ENCODE measurements around the gene TMA7. TPM values are rescaled to one million over a fixed set of nuclear protein-coding genes. Genes with fewer than 3 reads are reported as not detected.
"Not testable (repeated sequence)": the region's sequence is repeated elsewhere in the genome, so short reads cannot be mapped to it uniquely, and the experiment has no call there.

Gene TMA7
- total RNA-seq, 1 donor from 2014 or later, result 218 TPM

DNA sequence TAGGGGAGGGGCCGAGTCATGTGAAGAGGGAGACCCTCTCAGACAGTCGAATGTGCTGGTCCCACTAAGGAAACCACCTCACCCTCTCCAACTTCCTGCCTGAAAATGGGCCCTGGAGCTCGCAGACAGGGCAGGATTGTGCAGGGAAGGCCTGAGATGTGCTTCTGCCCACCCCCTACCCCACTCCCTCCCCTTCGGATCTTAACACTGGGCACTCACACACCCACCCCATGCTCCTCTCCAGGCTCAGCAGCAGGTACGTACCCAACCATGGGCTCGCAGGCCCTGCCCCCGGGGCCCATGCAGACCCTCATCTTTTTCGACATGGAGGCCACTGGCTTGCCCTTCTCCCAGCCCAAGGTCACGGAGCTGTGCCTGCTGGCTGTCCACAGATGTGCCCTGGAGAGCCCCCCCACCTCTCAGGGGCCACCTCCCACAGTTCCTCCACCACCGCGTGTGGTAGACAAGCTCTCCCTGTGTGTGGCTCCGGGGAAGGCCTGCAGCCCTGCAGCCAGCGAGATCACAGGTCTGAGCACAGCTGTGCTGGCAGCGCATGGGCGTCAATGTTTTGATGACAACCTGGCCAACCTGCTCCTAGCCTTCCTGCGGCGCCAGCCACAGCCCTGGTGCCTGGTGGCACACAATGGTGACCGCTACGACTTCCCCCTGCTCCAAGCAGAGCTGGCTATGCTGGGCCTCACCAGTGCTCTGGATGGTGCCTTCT is 26.5 kb downstream of the TMA7 start:
- intact Hi-C loops (cut with micrococcal nuclease), result loop anchor here (1.0 kb wide), 7 partner anchors 13 to 92 kb away; partner anchors contain the start of genes ATRIP, CCDC51 and TMA7

DNA sequence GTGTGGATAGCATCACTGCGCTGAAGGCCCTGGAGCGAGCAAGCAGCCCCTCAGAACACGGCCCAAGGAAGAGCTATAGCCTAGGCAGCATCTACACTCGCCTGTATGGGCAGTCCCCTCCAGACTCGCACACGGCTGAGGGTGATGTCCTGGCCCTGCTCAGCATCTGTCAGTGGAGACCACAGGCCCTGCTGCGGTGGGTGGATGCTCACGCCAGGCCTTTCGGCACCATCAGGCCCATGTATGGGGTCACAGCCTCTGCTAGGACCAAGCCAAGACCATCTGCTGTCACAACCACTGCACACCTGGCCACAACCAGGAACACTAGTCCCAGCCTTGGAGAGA is 27.0 kb downstream of the TMA7 start:
- intact Hi-C loops (cut with micrococcal nuclease), result no loop called here

DNA sequence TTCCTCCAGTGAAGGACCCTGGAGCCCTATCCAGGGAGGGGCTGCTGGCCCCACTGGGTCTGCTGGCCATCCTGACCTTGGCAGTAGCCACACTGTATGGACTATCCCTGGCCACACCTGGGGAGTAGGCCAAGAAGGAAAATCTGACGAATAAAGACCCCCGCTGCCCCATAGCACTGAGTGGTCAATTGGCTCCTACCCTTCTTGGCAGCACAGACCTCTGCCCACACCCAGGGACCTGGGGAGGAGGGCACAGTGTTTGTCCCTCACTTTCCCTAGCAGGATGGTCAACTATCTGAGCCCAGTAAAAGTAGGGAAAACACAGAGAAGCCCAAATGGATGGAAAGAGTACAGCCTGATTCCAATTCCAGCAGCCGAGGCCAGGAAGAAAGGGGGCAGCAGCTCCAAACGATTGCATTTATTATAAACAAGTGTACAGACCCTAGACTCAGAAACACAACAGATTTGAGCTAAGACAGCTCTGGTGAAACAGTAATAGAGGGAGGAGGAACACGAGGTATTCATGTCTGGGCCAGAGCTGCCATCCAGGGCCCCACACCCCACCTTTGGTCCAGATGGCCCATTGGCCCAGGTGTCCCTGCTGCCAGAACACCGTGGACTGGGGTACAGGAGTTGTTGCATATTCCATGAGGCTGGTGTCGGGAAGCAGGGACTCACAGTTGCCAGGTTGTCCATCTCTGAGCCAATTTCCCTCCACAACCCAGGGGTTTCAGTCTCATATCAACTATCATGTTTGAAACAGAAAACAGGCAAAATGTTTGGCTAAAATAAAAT is 27.6 kb downstream of the TMA7 start:
- intact Hi-C loops (cut with micrococcal nuclease), result no loop called here

DNA sequence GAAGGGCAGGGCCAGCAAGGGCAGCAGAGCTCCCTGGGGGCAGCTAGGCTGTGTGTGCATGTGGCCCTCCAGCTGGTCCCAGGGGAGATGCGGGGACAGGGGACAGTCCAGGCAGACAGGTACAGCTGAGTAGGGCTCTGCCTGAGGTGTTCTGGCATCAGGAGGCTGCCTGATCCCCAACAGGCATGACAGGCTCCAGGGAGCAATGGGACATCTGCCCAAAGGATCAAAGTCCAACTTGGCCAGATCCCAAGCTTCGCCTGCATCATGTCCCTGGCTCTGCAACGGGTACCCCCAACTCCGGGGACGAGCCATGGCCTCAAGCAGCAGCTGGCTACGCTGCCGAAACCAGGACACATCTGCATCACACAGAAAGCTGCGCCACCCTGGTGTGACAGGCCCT is 28.3 kb downstream of the TMA7 start:
- intact Hi-C loops (cut with micrococcal nuclease), result no loop called here

DNA sequence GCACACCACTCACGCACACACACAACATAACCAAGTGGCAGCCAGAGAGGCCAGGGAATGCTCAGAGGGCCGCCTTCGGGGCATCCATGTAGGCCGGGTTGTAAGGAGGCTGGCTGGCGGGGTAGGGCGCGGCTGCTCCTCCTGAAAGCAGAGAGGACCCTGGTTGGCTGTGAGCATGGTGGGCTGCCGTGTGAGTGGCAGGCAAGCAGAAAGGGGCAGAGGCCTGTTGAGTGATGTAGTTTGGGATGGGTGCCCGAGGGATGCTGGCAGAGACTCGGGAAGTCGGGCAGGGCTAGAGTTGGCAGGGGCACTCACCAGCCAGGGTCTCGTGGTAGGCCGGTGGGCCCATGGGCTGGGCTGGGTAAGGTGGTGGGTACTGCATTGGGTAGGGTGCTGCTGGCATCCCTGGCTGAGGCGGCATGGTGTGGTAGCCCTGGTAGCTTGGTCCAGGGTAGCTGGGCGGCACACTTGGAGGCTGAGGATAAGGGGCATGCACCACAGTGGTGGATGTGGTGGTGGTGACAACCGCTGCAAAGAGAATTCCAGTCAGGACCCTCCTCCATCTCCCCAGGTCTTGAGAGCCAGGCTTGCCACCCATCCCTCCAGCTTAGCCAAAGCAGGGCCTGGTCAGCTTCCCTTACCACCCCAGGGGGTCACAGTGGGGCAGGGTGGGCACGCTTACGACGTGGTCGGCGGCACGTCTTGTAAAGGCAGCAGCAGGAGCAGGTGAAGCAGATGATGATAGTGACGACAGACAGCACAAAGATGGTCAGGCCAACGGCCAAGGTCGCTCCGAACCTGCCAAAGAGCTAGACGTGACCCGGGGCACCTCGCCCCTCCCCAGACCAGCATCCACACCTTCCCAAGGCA is 29.2 kb downstream of the TMA7 start:
- intact Hi-C loops (cut with micrococcal nuclease), result no loop called here

DNA sequence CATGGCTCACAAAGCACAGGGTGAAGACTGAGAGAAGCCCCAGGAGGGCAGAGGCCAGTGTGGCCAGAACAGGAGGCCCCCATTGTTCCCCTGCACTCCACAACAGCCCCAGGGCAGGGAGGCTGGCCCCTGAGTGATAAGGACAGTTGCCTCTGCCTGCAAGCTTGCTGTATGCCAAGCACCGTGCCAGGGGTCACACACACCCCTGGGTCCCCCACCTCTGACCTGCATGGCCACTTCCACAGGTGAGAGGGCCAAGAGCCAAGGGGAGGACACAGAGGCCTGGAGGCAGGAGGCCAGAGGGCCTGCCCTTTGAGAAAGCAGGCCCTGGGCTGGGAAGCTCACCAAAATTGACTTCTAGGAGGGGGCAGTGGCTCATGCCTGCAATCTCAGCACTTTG is 30.2 kb downstream of the TMA7 start:
- intact Hi-C loops (cut with micrococcal nuclease), result loop anchor here (10.0 kb wide), 2 partner anchors 165 to 535 kb away; partner anchors contain the start of genes SLC26A6 and WDR6

DNA sequence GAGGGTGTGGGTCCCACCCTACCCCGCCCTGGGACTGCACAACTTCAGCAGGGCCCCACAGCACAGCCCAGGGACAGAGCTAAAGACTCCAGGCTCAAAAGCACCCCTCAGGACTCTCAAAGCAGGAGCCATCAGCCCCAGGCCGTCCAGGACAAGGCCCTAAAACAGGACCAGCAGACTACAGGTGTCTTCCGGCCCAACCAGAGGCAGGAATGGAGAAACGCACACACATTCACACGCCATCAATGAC is 32.5 kb downstream of the TMA7 start:
- intact Hi-C loops (cut with micrococcal nuclease), result loop anchor here (10.0 kb wide), 2 partner anchors 162 to 532 kb away; partner anchors contain the start of genes SLC26A6 and WDR6

DNA sequence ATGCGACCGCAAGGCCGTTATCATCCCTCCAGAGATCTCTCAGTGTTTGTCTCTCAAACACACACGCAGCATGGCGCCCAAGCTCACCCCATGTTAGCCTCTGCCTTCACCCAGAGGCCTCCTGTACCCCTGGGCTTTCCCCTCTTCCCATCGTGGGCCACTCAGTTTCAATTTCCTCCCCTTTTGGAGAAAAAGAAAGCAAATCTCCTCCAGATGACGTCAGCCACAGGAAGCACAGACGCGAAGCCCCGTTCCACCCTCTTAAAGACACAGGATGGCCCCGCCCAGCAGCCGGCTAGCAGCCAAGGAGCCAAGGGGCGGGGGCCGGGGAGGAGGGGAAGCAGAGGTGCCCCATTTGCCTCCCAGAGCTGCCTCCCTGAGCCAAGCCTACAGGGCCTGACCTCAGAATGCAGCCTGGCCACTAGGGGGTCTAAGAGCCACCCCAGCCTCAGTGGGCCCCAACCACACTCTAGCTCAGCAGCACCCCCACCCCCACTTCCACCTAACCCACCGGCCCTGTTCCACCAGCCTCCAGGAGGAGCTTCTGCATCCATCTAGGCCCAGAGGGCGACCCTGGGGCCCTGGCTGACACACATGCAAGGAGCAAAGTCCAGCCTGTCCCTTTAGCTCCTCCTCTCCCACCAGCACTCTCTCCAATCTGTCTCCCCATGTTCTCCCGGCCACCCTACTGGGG is 33.0 kb downstream of the TMA7 start:
- intact Hi-C loops (cut with micrococcal nuclease), result loop anchor here (1.0 to 10.0 kb wide), 8 partner anchors 8 to 532 kb away; partner anchors contain the start of genes ATRIP, CCDC51, SLC26A6 and TMA7

DNA sequence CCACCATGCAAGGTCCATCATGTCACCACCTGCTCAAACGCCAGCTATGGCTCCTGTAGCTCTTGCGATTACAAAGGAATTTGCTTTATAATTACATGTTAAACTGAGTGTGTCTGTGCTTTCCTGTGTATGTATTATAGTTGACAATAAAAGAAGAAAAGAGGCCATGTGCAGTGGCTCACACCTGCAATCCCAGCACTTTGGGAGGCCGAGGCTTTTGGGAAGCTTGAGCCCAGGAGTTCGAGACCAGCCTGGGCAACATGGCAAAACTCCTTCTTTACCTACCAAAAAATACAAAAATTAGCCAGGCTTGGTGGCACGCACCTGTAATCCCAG is 33.5 kb downstream of the TMA7 start:
- intact Hi-C loops (cut with micrococcal nuclease), result loop anchor here (1.0 to 10.0 kb wide), 8 partner anchors 8 to 531 kb away; partner anchors contain the start of genes ATRIP, CCDC51, SLC26A6 and TMA7

DNA sequence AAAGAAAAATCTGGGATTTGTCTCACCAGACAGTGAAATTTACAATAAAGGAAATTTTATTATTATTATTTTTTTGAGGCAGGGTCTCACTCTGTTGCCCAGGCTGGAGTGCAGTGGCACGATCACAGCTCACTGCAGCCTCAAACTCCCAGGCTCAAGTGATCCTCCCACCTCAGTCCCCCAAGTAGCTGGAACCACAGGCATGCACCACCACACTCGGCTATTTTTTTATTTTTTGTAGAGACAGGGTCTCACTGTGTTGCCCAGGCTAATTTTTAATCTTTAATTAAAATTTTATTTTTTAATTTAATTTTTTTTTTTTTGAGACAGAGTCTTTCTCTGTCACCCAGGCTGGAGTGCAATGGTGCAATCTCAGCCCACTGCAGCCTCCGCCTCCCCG is 34.0 kb downstream of the TMA7 start:
- intact Hi-C loops (cut with micrococcal nuclease), result loop anchor here (10.0 kb wide), 2 partner anchors 161 to 531 kb away; partner anchors contain the start of genes SLC26A6 and WDR6

DNA sequence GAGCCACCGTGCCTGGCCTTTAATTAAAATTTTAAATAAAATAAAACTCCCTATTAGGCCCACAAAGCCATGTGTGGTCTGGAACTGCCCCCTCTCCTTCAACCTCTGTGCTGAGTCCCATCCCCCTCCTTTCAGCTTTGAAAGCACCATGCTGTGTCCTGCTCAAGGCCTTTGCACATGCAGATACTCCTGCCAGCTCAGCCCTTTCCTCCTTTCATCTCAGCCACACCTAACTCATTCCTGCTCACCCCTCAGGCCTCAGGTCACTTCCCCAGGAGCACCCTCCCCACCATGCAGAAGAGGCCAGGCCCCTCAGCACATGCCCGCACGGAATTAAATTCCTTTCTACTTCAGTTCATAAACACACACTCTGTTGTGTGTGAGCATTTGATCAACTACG is 34.6 kb downstream of the TMA7 start:
- intact Hi-C loops (cut with micrococcal nuclease), result loop anchor here (10.0 kb wide), 2 partner anchors 160 to 530 kb away; partner anchors contain the start of genes SLC26A6 and WDR6

DNA sequence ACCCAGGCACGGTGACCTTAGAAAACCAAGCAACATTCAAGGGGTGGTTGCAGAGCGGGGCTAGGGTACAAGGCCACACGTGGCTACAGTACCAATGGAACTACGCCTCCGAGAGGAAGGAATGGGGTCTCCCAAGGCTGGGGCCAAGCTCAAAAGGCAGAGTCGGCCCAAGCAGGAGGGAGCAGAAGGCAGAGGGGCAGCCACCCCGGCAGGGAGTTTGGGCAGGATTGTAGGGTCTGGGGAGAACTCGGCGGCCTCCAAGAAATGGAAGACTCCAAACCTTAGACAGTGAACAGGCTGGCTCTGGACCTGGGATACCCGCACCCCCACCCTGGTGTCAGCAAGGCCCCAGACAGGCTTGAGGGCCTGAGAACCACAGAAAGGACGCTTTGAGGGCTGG is 35.1 kb downstream of the TMA7 start:
- intact Hi-C loops (cut with micrococcal nuclease), result loop anchor here (10.0 kb wide), 2 partner anchors 160 to 530 kb away; partner anchors contain the start of genes SLC26A6 and WDR6

DNA sequence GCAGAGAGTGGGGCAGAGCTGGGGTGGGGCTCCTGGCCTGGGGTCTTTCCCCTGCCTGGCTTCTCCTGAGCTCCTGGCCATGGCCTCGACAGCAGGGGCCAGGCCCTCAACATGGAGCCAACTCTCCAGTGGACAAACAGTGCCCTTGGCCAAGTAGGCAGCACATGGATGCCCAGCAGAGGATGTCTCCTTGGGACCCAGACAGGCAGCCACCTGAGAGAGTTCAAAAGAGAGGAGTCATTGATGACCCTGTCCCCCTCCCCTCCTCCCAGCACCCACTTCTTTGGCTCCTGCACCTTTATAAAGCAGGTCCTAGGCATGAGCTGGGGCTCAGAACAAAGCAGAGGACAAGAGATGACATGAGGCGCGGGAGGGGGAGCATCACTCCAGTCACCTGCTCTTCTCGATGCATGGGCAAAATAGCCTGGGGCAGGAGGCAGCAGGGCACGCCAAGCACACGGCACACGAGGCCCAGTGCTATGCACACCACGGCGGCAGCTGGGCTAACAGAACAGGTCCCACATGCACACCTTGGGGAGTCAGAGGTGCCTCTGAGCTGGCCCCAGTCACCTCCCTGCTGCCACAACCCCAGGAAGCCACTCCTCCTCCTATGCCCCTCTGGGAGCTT is 36.5 kb downstream of the TMA7 start:
- intact Hi-C loops (cut with micrococcal nuclease), result loop anchor here (10.0 kb wide), 2 partner anchors 158 to 528 kb away; partner anchors contain the start of genes SLC26A6 and WDR6

DNA sequence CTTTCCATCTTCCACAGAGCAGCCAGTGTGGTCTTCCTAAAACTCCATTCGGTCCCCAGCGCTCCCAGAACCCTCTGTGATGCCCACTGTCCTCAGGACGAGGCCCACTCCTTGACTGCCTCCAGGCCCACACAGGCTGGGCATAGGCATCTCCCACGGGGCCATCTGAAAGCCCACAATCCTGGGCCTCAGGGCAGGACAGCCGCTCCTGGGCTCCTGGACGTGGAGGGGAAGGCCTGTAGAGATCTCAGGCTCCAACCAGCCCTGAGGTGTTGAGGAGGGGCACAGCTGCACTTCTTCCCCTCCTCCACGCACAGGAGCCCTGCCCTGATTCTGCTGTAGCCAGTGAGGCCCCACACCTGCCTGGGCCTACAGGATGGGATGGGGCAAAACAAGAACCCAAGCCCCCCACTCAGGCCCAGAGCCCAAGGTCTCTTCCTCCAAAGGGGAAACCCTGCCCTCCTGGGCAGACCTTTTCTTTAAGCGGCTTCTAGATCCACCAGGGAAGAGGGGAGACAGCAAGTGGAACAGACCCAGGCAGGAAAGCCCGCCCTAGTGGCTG is 38.0 kb downstream of the TMA7 start:
- intact Hi-C loops (cut with micrococcal nuclease), result loop anchor here (10.0 kb wide), 2 partner anchors 157 to 527 kb away; partner anchors contain the start of genes SLC26A6 and WDR6

DNA sequence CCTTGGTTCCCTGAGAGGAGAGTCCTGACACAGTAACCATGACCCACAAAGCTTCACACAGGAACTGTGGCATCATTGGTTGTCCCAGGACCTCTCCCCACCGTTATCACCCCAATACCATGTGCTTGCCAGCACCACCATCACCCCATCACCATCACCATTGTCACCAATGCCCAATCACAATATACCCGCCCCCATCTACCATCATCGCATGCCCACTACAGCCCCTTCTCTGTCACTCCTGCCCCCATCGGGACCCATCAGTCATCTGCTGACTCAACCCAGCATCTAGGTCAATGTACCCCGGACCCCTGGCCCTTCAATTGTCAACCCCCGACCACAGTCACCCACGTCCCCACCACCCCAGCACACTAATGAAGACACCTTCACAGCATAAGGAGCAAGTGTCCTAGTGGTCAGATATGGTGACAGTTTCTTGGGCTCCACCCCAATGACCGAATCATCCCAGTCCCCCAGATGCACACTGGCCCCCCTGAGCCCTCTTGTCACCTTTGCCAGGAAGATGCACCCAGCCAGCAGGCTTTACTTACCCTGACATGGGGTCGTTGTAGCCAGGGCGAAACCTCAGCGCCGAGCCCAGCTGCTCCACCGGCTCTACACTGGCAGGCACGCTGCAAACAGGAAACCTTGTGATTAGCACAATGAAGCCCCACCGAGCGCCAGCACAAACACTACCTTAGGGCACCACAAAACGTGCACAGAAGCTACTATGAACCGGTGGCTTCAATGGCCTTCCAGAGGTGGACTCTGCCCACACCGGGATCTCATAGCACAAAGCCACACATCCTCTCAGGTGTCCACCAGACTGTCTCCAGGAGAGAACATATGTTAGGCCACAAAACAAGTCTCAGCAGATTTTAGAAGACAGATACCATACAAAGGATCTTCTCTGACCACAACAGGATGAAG is 38.8 kb downstream of the TMA7 start:
- intact Hi-C loops (cut with micrococcal nuclease), result loop anchor here (1.0 to 10.0 kb wide), 7 partner anchors 13 to 526 kb away; partner anchors contain the start of genes CCDC51, SLC26A6, TMA7 and WDR6

DNA sequence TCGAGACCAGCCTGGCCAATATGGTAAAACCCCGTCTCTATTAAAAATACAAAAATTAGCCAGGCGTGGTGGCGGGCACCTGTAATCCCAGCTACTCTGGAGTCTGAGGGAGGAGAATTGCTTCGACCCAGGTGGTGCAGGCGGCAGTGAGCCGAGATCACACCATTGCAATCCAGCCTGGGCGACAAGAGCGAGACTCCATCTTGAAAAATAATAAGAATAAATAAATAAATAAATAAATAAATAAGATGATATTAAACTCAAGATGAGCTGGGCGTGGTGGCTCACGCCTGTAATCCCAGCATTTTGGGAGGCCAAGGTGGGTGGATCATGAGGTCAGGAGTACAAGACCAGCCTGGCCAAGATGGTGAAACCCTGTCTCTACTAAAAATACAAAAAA is 40.8 kb downstream of the TMA7 start:
- intact Hi-C loops (cut with micrococcal nuclease), result not testable (repeated sequence)

DNA sequence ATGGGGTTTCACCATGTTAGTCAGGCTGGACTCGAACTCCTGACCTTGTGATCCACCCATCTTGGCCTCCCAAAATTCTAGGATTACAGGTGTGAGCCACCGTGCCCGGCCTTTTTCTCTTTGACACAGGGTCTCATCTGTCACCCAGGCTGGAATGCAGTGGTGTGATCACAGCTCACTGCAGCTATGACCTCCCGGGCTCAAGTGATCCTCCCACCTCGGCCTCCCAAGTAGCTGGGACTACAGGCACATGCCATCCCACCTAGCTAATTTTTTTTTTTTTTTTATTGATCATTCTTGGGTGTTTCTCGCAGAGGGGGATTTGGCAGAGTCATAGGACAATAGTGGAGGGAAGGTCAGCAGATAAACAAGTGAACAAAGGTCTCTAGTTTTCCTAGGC is 42.8 kb downstream of the TMA7 start:
- intact Hi-C loops (cut with micrococcal nuclease), result not testable (repeated sequence)

DNA sequence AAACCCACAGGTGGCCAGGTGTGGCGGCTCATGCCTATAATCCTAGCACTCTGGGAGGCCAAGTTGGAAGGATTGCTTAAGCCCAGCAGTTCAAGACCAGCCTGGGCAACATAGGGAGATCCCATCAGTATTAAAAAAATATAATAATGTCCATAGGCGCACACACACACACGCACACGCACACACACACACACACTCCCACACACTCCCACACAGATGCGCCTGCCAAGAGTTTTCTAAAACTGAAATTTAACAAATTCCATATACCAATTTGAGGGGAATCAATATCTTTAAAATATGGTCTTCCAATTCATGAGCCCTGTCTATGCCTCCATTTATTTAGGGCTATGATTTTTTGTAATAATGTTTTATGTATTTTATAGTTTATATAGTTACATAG is 46.9 kb downstream of the TMA7 start:
- intact Hi-C loops (cut with micrococcal nuclease), result no loop called here
